GM19035 (cell line): ENCODE data around the gene RASIP1.

Experiments
- ATAC-seq: cut with Tn5 transposase; IDR thresholded peaks from one replicate; pipeline ENCODE4 v1.9.1; 2021; ENCODE audit not compliant: unreplicated experiment

RASIP1 gene

GRCh38 chr19:48676487-48676886, 63.9 kb downstream of the RASIP1 start:
- ATAC-seq: no peak

GRCh38 chr19:48674921-48675824, 65.2 kb downstream of the RASIP1 start:
- ATAC-seq: no peak

GRCh38 chr19:48674216-48674809, 66.1 kb downstream of the RASIP1 start:
- no peak for ATAC-seq

GRCh38 chr19:48673436-48674100, 66.8 kb downstream of the RASIP1 start:
- ATAC-seq: no peak

GRCh38 chr19:48672994-48673393, 67.4 kb downstream of the RASIP1 start, which contains the start of gene NTN5:
NTN5 (minus strand) TSS chr19:48673017; CDS start chr19:48670986, 2,031 bp downstream.
- ATAC-seq: no peak

- no peak for ATAC-seq
These were observed 68.9 kb downstream of the RASIP1 start for GRCh38 chr19:48671446-48671995.

- ATAC-seq: no peak
These were observed 69.5 kb downstream of the RASIP1 start for GRCh38 chr19:48670699-48671445.
